Measurements from ENCODE around the gene DNAJC8.

The DNAJC8 gene

DNA sequence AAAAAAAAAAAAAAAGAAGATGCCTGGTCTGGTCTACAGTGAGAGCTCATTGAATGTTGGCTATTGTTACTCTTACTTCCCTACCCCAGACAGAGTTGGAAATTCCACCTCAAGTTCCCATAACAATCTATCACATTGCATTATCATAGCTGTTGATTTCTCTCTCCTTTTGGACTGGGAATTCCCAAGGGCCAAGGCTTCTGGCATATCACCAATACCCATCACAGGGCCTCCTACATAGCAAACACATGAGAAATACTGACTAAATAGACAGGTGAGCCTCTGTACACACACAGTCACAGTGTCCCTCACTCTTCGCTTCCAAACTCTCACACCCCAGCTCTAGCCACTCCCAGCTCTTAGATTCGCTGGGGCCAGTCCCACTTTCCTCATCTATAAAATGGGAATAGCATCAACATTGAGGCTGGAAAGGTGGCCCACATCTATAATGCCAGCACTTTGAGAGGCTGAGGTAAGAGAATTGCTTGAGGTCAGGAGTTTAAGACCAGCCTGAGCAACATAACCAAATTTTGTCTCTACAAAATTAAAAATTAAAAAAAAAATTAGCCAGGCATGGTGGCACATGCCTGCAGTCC is 62.7 kb downstream of the DNAJC8 start:
- H3K4me3 ChIP-seq (ENCODE audit: low read depth, low read length): no peak overlapping the region
- TF ChIP-seq, protein P1, sequence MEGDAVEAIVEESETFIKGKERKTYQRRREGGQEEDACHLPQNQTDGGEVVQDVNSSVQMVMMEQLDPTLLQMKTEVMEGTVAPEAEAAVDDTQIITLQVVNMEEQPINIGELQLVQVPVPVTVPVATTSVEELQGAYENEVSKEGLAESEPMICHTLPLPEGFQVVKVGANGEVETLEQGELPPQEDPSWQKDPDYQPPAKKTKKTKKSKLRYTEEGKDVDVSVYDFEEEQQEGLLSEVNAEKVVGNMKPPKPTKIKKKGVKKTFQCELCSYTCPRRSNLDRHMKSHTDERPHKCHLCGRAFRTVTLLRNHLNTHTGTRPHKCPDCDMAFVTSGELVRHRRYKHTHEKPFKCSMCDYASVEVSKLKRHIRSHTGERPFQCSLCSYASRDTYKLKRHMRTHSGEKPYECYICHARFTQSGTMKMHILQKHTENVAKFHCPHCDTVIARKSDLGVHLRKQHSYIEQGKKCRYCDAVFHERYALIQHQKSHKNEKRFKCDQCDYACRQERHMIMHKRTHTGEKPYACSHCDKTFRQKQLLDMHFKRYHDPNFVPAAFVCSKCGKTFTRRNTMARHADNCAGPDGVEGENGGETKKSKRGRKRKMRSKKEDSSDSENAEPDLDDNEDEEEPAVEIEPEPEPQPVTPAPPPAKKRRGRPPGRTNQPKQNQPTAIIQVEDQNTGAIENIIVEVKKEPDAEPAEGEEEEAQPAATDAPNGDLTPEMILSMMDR (IDR thresholded peaks at IDR 0.05; ENCODE audit: low read depth, low read length): no peak

- TF ChIP-seq, protein P1 (IDR thresholded peaks at IDR 0.05; ENCODE audit: low read depth, low read length): no peak
- H3K4me3 ChIP-seq (ENCODE audit: low read depth, low read length): no peak overlapping the region
Measured at GRCh38 chr1:28163496-28164161, 69.2 kb downstream of the DNAJC8 start.

DNA sequence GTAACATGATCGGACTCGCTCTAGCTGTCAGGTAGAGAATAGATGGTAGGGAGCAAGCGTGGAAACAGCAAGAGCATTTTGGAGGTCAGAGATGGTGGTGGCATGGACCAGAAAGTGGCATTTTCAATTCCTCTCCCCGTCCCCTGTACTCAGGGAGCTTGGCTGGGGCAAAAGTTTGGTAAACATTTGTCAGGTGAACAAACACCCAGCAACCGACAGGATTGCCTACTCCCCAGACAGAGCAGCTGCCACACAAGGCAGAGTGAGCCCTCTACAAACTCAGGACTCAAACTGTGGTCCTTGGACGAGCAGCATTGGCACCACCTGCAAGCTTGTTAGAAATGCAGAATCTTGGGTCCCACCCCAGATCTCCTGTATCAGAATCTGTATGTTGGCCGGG is 70.7 kb downstream of the DNAJC8 start:
- no peak overlapping the region for H3K4me3 ChIP-seq (ENCODE audit: low read depth, low read length)
- TF ChIP-seq, protein P1 (IDR thresholded peaks at IDR 0.05; ENCODE audit: low read depth, low read length): no peak

DNA sequence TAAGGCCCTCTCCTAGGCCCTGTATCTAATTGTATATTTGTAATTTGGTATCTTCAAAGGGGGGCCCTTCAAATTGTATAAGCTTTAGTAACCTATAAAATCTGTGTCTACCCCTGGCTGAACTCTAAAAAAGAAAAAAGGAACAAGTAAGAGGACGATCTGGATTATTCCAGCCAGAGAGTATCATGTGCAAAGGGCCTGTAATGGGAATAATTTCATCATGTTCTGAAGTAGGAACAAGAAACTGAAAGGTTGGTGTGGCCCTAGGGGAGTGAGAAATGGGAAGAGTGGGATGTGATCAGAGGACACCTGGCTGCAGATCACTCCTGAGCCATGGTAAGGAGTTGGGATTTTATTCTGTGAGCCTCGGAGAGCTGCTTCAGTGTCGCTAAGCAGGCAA is 71.1 kb downstream of the DNAJC8 start:
- TF ChIP-seq, protein P1 (IDR thresholded peaks at IDR 0.05; ENCODE audit: low read depth, low read length): no peak
- H3K4me3 ChIP-seq (ENCODE audit: low read depth, low read length): no peak overlapping the region

GRCh38 chr1:28160782-28161266 is 72.0 kb downstream of the DNAJC8 start:
- no peak overlapping the region for H3K4me3 ChIP-seq (ENCODE audit: low read depth, low read length)
- TF ChIP-seq, protein P1 (IDR thresholded peaks at IDR 0.05; ENCODE audit: low read depth, low read length): no peak

- TF ChIP-seq, protein P1 (IDR thresholded peaks at IDR 0.05; ENCODE audit: low read depth, low read length): no peak
- H3K4me3 ChIP-seq (ENCODE audit: low read depth, low read length): no peak overlapping the region
Measured at GRCh38 chr1:28159680-28160079, 73.1 kb downstream of the DNAJC8 start.

GRCh38 chr1:28159243-28159642 is 73.6 kb downstream of the DNAJC8 start:
- H3K4me3 ChIP-seq (ENCODE audit: low read depth, low read length): no peak overlapping the region
- TF ChIP-seq, protein P1 (IDR thresholded peaks at IDR 0.05; ENCODE audit: low read depth, low read length): no peak
